Colonic mucosa (tissue), 4 donors: ENCODE results near the gene TM9SF2. TPM values are rescaled to one million over a fixed set of nuclear protein-coding genes. Genes with fewer than 3 reads are reported as not detected.
"Not testable (repeated sequence)": the region's sequence is repeated elsewhere in the genome, so short reads cannot be mapped to it uniquely, and the experiment has no call there.

Experiments used
- DNase-seq: peaks from one replicate; pipeline ENCODE4 v3.0.0-alpha.2; 2020
- H3K27ac ChIP-seq: fragments of 200-600 bp; one replicate; pipeline ENCODE4 v1.8.0; 2021
- H3K27me3 ChIP-seq: fragments of 200-600 bp; one replicate; pipeline ENCODE4 v1.8.0; 2021
- H3K36me3 ChIP-seq: fragments of 200-600 bp; one replicate; pipeline ENCODE4 v1.8.0; 2021
- H3K4me1 ChIP-seq: fragments of 200-600 bp; one replicate; pipeline ENCODE4 v1.8.0; 2021; ENCODE audit warnings: mild to moderate bottlenecking
- H3K4me3 ChIP-seq: fragments of 200-600 bp; one replicate; pipeline ENCODE4 v1.8.0; 2021
- H3K9ac ChIP-seq, 2 donors: one replicate each; pipeline ENCODE4 v1.7.0; 2013; ENCODE audit warnings: control low read depth in 2 of 2, low read depth in 2 of 2, low read length in 2 of 2
- H3K9me3 ChIP-seq: fragments of 200-600 bp; one replicate; pipeline ENCODE4 v1.8.0; 2021
- intact Hi-C: fragments of 100-400 bp; cut with DNase I; formaldehyde crosslinking; loops from one replicate; pipeline ENCODE4 v1.14.1; 2022
- total RNA-seq, 2 donors: library from RNA; stranded (reverse); fragmentation: NEBNext Ultra II Directional in 1 of 2; extraction: Animal tissue kit (Norgen Biotek cat#: 25700) in 1 of 2; gene quantifications; one replicate each; pipeline ENCODE4 v1.2.1, GENCODE V29; 2021
- TF ChIP-seq, protein P1 (sequence below): fragments of 200-600 bp; IDR thresholded peaks from one replicate; pipeline ENCODE4 v1.8.0; 2022; ENCODE audit warnings: antibody characterized with exemption, mild to moderate bottlenecking
- donor health status: healthy.
- donor health status: DM: no; HTN: no; CAD: no.
- donor health status: DM: no; HTN: no; CAD: no.

Gene TM9SF2
- total RNA-seq, 2 donors from 2014 or later: 205 to 220 TPM

DNA sequence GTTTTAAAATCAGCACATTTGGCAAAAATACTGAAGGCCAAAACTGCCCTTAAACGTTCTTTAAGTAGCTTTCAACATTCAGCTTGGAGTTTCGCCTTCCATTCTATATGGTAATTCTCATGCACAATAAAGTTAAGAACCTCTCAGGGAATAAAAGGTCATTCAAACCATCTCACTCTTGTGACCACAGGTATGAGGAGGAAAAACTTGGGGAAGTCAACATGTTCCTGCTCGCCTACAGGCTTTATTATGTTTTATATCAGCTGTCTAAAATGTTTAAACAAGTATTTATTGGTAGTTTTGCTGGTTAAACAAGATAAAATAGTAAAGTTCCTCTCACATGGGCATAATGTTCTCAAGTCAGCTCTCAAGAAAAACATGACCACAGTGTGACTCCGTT, 19.9 kb upstream of the TM9SF2 start:
- TF ChIP-seq, protein P1, sequence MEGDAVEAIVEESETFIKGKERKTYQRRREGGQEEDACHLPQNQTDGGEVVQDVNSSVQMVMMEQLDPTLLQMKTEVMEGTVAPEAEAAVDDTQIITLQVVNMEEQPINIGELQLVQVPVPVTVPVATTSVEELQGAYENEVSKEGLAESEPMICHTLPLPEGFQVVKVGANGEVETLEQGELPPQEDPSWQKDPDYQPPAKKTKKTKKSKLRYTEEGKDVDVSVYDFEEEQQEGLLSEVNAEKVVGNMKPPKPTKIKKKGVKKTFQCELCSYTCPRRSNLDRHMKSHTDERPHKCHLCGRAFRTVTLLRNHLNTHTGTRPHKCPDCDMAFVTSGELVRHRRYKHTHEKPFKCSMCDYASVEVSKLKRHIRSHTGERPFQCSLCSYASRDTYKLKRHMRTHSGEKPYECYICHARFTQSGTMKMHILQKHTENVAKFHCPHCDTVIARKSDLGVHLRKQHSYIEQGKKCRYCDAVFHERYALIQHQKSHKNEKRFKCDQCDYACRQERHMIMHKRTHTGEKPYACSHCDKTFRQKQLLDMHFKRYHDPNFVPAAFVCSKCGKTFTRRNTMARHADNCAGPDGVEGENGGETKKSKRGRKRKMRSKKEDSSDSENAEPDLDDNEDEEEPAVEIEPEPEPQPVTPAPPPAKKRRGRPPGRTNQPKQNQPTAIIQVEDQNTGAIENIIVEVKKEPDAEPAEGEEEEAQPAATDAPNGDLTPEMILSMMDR: no peak
- intact Hi-C loops: no loop called here
- no peak for DNase-seq
- H3K27ac ChIP-seq: peak overlapping the region; percentile 25
- no peaks in the 10 kb centered on the region for H3K9me3 ChIP-seq
- H3K4me1 ChIP-seq: no peaks in the 10 kb centered on the region
- no peaks in the 10 kb centered on the region for H3K36me3 ChIP-seq
- no peak overlapping the region for H3K4me3 ChIP-seq
- no peak overlapping the region for H3K9ac ChIP-seq
- H3K27me3 ChIP-seq: no peaks in the 10 kb centered on the region

DNA sequence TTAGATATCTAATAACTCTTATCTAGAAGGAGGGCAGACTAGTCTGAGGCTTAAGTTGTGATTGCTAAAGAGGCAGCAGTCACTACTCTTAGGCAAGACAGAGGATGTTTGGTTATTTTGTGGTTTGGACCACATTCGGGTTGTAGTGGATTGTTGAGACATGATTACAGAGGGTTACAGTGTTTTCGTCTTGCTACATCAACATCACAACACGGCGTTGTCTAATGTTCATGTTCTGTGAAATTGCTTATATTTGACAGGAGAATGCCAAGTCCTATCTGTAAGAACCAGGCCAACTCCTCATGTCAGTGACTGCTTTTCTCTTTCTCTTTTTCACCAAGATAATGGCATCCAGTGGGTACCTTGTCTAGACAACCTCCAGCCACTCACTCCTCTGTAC, 16.8 kb upstream of the TM9SF2 start:
- intact Hi-C loops: no loop called here
- no peaks in the 10 kb centered on the region for H3K36me3 ChIP-seq
- DNase-seq: no peak
- no peak overlapping the region for H3K27ac ChIP-seq
- no peak overlapping the region for H3K4me3 ChIP-seq
- no peaks in the 10 kb centered on the region for H3K4me1 ChIP-seq
- H3K9ac ChIP-seq: no peak overlapping the region
- H3K27me3 ChIP-seq: no peaks in the 10 kb centered on the region
- TF ChIP-seq, protein P1: no peak
- H3K9me3 ChIP-seq: no peaks in the 10 kb centered on the region

DNA sequence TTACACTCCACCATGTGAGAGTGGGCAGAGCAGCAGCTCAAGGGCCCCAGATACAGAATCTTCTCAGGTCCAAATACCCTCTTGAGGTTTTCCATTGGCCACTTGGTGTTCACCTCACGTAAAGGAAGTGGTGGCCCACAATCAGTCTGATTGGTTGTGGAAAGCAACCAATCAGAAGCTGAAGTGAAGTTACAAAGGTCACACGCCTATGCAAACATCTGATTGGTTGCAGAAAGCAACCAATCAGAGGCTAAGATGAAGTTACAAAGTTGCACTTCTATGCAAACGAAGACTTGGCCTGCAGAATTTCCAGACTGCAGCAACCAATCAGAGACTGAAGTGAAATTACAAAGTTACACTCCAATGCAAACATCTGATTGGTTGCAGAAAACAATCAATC, 14.3 kb upstream of the TM9SF2 start:
- H3K27me3 ChIP-seq: no peaks in the 10 kb centered on the region
- intact Hi-C loops: no loop called here
- no peaks in the 10 kb centered on the region for H3K4me1 ChIP-seq
- no peaks in the 10 kb centered on the region for H3K36me3 ChIP-seq
- DNase-seq: no peak
- no peak overlapping the region for H3K4me3 ChIP-seq
- TF ChIP-seq, protein P1: no peak
- H3K27ac ChIP-seq: no peak overlapping the region
- H3K9me3 ChIP-seq: no peaks in the 10 kb centered on the region
- no peak overlapping the region for H3K9ac ChIP-seq

DNA sequence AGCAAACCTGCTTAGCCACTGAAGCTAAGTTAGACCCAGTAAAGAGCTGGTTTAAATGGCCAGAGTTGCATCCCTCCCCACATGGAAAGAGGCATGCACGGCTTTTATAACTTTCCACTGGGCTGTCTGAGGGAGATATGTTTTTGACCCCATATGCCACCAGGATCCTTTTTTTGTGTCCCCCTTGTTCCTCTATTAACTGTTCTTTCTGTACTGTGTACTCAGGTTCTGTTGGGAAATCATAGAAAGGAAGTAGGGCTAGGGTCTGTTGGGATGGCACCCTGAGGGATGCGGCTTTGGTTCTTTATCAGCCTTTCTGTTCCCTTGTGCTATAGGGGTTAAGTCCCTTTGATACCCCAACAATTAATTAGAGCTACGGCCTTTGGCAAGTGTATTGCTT, 12.2 kb upstream of the TM9SF2 start:
- H3K36me3 ChIP-seq: no peaks in the 10 kb centered on the region
- intact Hi-C loops: no loop called here
- H3K4me1 ChIP-seq: no peaks in the 10 kb centered on the region
- TF ChIP-seq, protein P1: no peak
- H3K9ac ChIP-seq: no peak overlapping the region
- H3K4me3 ChIP-seq: no peak overlapping the region
- no peak for DNase-seq
- H3K9me3 ChIP-seq: no peaks in the 10 kb centered on the region
- no peaks in the 10 kb centered on the region for H3K27me3 ChIP-seq
- no peak overlapping the region for H3K27ac ChIP-seq

DNA sequence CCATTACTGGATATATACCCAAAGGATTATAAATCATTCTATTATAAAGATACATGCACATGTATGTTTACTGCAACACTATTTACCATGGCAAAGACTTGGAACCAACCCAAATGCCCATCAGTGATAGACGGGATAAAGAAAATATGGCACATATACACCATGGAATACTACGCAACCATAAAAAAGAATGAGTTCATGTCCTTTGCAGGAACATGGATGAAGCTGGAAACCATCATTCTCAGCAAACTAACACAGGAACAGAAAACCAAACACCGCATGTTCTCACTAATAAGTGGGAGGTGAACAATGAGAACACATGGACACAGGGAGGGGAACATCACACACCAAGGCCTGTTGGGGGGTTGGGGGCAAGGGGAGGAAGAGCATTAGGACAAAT, 9.5 kb upstream of the TM9SF2 start:
- H3K4me3 ChIP-seq, H3K27me3 ChIP-seq, H3K9ac ChIP-seq, H3K27ac ChIP-seq, intact Hi-C loops, H3K9me3 ChIP-seq, H3K4me1 ChIP-seq, H3K36me3 ChIP-seq, DNase-seq: not testable (repeated sequence)

DNA sequence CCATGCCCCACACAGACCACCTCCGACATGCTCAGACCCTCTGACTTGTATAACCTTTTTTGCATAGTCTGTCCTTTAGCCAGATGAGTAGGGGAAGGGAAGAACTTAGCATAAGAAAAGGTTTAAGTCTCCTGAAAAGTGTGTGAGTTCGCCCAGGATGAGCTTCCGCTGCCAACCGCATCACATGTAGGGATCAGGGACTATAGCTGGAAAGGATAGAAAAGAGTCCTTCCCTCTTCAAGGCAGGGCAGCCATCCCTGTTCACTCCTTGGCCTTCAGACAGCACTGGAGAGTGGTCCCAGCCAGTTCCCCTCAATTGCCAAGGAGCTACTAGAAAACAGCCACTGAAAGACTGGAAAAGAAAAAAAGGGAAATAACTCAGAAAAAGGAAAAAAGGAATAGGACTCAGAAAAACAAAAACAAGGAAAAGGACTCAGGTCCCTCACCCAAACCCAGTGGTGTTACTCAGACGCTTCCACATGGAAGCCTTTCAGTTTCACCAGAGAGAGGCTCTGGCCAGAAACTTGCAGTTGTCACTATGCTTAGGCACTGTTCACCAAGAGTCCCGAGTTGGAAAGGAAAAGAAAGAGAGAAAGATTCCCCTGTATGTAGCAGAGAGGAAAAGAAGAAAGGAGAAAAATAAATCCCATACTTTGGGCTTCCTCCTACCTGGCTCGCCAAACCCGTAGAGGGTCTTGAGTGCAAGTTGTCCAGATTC, 5.6 kb upstream of the TM9SF2 start:
- intact Hi-C loops: loop anchor here (5.0 kb wide), 1 partner anchor 112 kb away; the partner anchor contains the start of gene CLYBL
- TF ChIP-seq, protein P1: no peak
- DNase-seq: no peak
- Histone ChIP-seq H3K9ac (peak overlapping the region; percentile 1 to 16), H3K36me3 (no peaks in the 10 kb centered on the region), H3K4me3 (peak overlapping the region; percentile 33), H3K27ac (peak overlapping the region; percentile 80), H3K4me1 (no peaks in the 10 kb centered on the region), H3K9me3 (no peaks in the 10 kb centered on the region), H3K27me3 (no peaks in the 10 kb centered on the region)
